HEK293T (cell line): ENCODE measurements around the gene BCO2.

Experiments
- CTCF ChIA-PET: fragments of 350-600 bp; formaldehyde crosslinking; extraction: SDS; loops from one replicate; lab custom pipeline; 2021; ENCODE audit warnings: antibody characterized with exemption, inconsistent platforms; lab: Yijun Ruan, JAX
- POLR2A ChIA-PET: fragments of 350-600 bp; formaldehyde crosslinking; extraction: SDS; loops from one replicate; lab custom pipeline; 2020; ENCODE audit warnings: antibody characterized with exemption, inconsistent platforms; lab: Yijun Ruan, JAX
- DNase-seq: peaks from one replicate; pipeline ENCODE4 v3.0.0; 2012; ENCODE audit warnings: mixed read lengths; ENCODE audit errors: extremely low spot score
- ARNT ChIP-seq: fragments of 450-650 bp; IDR thresholded peaks from 2 replicates; pipeline ENCODE4 v1.6.1; 2017; ENCODE audit warnings: mild to moderate bottlenecking
- BHLHE40 ChIP-seq: fragments of 450-650 bp; IDR thresholded peaks from 2 replicates; pipeline ENCODE4 v1.6.1; 2016; ENCODE audit warnings: mild to moderate bottlenecking, moderate library complexity, borderline replicate concordance
- CTBP1 ChIP-seq: fragments of 450-650 bp; IDR thresholded peaks from 2 replicates; pipeline ENCODE4 v1.6.1; 2016; ENCODE audit warnings: borderline replicate concordance
- ELF4 ChIP-seq: fragments of 450-650 bp; IDR thresholded peaks from 2 replicates; pipeline ENCODE4 v1.6.1; 2017; ENCODE audit warnings: antibody characterized with exemption
- FOXA1 ChIP-seq: fragments of 450-650 bp; IDR thresholded peaks from 2 replicates; pipeline ENCODE4 v1.6.1; 2016; ENCODE audit warnings: mild to moderate bottlenecking
- FOXK2 ChIP-seq: fragments of 450-650 bp; IDR thresholded peaks from 2 replicates; pipeline ENCODE4 v1.6.1; 2016; ENCODE audit warnings: mild to moderate bottlenecking
- FOXM1 ChIP-seq: fragments of 450-650 bp; IDR thresholded peaks from 2 replicates; pipeline ENCODE4 v1.6.1; 2017; ENCODE audit warnings: mild to moderate bottlenecking, borderline replicate concordance
- HDGF ChIP-seq: fragments of 450-650 bp; IDR thresholded peaks from 2 replicates; pipeline ENCODE4 v1.6.1; 2017; ENCODE audit warnings: antibody characterized with exemption, borderline replicate concordance
- L3MBTL2 ChIP-seq: fragments of 450-650 bp; conservative IDR thresholded peaks from 2 replicates; pipeline ENCODE4 v1.6.1; 2016; ENCODE audit warnings: mild to moderate bottlenecking
- LEF1 ChIP-seq: fragments of 450-650 bp; IDR thresholded peaks from 2 replicates; pipeline ENCODE4 v1.6.1; 2017; ENCODE audit warnings: mild to moderate bottlenecking, borderline replicate concordance
- NFRKB ChIP-seq: fragments of 450-650 bp; IDR thresholded peaks from 2 replicates; pipeline ENCODE4 v1.6.1; 2016; ENCODE audit warnings: mild to moderate bottlenecking, moderate library complexity
- SP1 ChIP-seq: fragments of 450-650 bp; IDR thresholded peaks from 2 replicates; pipeline ENCODE4 v1.6.1; 2017
- SUZ12 ChIP-seq: fragments of 450-650 bp; IDR thresholded peaks from 2 replicates; pipeline ENCODE4 v1.6.1; 2016; ENCODE audit warnings: mild to moderate bottlenecking
- TARDBP ChIP-seq: fragments of 450-650 bp; IDR thresholded peaks from 2 replicates; pipeline ENCODE4 v1.6.1; 2016
- ZNF384 ChIP-seq: fragments of 450-650 bp; IDR thresholded peaks from 2 replicates; pipeline ENCODE4 v1.6.1; 2016
- TF ChIP-seq, protein P1 (sequence below): fragments of 450-650 bp; IDR thresholded peaks from 2 replicates; pipeline ENCODE4 v1.6.1; 2016

BCO2 gene

GRCh38 chr11:112223121-112223520 is 47.8 kb downstream of the BCO2 start:
- ChIA-PET POLR2A (no interaction called here), CTCF (interaction anchor here (1.1 to 2.0 kb wide), 2 partner anchors 48 to 57 kb away, joined by 3 to 17 read pairs; partner anchors contain the start of gene BCO2)
- no peak for TF ChIP-seq TARDBP
- TF ChIP-seq FOXK2: no peak
- TF ChIP-seq CTBP1: no peak
- TF ChIP-seq FOXA1: no peak
- no peak for TF ChIP-seq ARNT
- no peak for TF ChIP-seq NFRKB
- no peak for TF ChIP-seq HDGF
- TF ChIP-seq FOXM1: no peak
- TF ChIP-seq SUZ12: no peak
- TF ChIP-seq LEF1: no peak
- TF ChIP-seq SP1: no peak
- no peak for TF ChIP-seq ZNF384
- no peak for TF ChIP-seq ELF4
- TF ChIP-seq BHLHE40: no peak
- TF ChIP-seq, protein P1, sequence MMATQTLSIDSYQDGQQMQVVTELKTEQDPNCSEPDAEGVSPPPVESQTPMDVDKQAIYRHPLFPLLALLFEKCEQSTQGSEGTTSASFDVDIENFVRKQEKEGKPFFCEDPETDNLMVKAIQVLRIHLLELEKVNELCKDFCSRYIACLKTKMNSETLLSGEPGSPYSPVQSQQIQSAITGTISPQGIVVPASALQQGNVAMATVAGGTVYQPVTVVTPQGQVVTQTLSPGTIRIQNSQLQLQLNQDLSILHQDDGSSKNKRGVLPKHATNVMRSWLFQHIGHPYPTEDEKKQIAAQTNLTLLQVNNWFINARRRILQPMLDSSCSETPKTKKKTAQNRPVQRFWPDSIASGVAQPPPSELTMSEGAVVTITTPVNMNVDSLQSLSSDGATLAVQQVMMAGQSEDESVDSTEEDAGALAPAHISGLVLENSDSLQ: no peak
- no peak for TF ChIP-seq L3MBTL2
- DNase-seq: no peak

- TF ChIP-seq SP1: no peak
- no peak for DNase-seq
- ChIA-PET POLR2A (no interaction called here), CTCF (interaction anchor here (2.0 kb wide), 1 partner anchor 56 kb away, joined by 17 read pairs; no protein-coding TSS in a partner anchor)
These were observed 48.6 kb downstream of the BCO2 start for GRCh38 chr11:112223754-112224532.

DNA sequence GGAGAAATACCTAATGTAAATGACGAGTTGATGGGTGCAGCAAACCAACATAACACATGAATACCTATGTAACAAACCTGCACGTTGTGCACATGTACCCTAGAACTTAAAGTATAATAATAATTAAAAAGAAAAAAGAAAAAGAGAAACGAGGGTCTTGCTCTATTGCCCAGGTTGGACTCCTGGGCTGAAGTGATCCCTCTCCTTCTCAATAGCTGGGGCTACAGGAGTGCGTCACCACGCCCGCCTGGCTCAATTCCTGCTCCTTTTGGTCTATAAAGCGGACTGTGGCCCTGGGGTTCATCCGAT is 50.4 kb downstream of the BCO2 start:
- TF ChIP-seq ARNT (no peak), L3MBTL2 (no peak), SP1 (no peak), ELF4 (no peak), HDGF (no peak)
- CTCF ChIA-PET: interaction anchor here (0.5 to 0.9 kb wide), 2 partner anchors 52 to 112 kb away, joined by 3 read pairs; no protein-coding TSS in a partner anchor
- POLR2A ChIA-PET: interaction anchor here (0.6 to 1.9 kb wide), 3 partner anchors 15 to 54 kb away, joined by 3 to 8 read pairs (median 3); no protein-coding TSS in a partner anchor
- DNase-seq: no peak

DNA sequence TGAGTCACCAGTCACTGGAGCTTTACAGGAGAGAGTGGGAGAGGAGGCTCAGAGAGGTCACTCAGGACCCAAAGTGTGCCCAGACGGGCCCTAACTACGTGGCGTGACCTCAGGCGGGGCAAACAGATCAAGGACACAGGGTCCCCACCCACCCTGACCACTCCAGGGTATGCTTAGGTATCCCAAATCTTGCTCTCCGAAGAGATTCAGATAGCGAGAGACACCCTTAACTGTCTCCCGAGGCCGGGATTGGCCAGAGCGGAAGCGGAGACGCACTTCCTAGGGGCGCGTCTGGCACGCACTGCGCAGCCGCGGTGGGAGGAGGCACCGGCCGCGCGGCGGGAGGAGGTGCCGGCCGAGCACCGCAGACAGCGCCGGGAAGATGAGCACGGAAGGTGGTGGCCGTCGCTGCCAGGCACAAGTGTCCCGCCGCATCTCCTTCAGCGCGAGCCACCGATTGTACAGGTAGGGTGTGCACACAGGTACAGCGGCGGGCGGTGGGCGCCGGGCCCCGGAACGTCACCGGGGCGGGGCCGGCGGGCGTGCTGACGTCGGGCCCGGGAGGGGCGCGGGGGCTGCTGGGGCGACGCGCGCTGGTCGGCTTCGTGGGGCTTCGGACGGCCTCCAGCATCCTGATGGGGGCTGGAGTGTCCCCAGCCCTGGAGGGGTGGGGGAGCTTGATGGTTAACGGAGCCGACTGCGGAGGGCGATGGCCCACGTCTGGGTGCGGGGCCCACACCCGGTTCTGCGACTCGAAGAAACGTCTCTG is 50.9 kb downstream of the BCO2 start, which contains the start of gene PTS:
Gene PTS, plus strand, starts transcription at position 367 of the 769 bp plus-strand sequence. Its CDS starts 16 bp downstream, at position 383.
- ChIA-PET POLR2A (interaction anchor here (0.6 to 1.9 kb wide), 3 partner anchors 15 to 53 kb away, joined by 3 to 8 read pairs (median 3); no protein-coding TSS in a partner anchor), CTCF (interaction anchor here (0.5 to 0.9 kb wide), 3 partner anchors 52 to 113 kb away, joined by 3 read pairs; no protein-coding TSS in a partner anchor)
- peak; percentile 95 for DNase-seq

DNA sequence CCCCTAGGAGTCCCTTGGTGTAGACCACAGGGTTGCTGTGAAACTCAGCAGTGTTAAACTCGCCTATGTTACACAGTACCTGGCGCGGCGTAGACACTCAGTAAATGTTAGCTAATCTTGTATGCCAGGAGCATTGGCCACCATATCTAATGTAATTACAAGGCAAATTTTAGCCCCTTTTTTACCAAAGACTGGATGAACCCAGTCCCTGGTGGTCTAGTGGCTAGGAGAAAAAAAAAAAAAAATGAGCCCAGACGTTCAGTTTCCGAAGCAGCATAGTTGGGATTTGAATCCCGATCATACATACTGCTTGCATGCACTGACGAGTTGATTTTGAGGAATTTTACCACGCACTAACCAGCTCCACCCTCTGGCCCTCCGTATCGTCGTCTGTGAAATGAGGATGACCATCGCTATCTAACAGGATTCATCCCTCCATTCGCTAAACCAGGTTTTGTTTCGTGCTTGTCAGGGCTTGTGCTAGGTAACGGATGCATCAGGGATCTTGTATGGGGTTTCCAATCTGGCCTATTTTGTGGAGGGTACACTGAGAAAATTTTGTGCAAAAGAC is 51.6 kb downstream of the BCO2 start:
- peak; percentile 12 for DNase-seq

More for the DNA sequence above, 50.9 kb downstream of the BCO2 start, which contains the start of gene PTS:
- TF ChIP-seq HDGF (no peak), ELF4 (no peak), LEF1 (no peak; the same call in 1 of the 2 replicates), L3MBTL2 (peak; percentile 40), ZNF384 (no peak), ARNT (no peak), CTBP1 (no peak), FOXM1 (peak; percentile 88), NFRKB (no peak), TARDBP (no peak), FOXA1 (no peak)
- TF ChIP-seq, protein P1: no peak

DNA sequence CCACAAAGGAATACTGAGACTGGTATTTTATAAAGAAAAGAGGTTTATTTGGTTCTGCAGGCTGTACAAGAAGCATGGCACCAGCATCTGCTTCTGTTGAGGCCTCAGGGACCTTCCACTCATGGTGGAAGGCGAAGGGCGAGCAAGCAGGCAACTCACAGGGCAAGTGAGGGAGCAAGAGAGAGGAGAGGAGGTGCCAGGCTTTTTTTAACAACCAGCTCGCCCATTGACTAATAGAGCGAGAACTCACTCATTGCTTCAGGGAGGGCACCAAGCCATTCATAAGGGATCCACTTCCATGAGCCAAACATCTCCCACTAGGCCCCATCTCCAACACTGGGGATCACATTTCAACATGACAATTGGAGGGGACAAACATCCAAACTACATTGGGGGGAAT is 52.2 kb downstream of the BCO2 start:
- POLR2A ChIA-PET: interaction anchor here (1.0 kb wide), 1 partner anchor 141 kb away, joined by 3 read pairs; the partner anchor contains the start of genes SDHD and TIMM8B
- TF ChIP-seq BHLHE40: no peak
- TF ChIP-seq FOXK2: no peak
- TF ChIP-seq SP1: no peak
- TF ChIP-seq ARNT: no peak
- TF ChIP-seq L3MBTL2: no peak
- TF ChIP-seq FOXM1: no peak
- TF ChIP-seq NFRKB: no peak
- no peak for TF ChIP-seq CTBP1
- TF ChIP-seq FOXA1: no peak
- no peak for TF ChIP-seq ELF4
- no peak for TF ChIP-seq TARDBP
- TF ChIP-seq SUZ12: no peak
- TF ChIP-seq HDGF: no peak
- TF ChIP-seq, protein P1: no peak
- no peak for TF ChIP-seq ZNF384
- TF ChIP-seq LEF1: no peak

More for the DNA sequence above, 51.6 kb downstream of the BCO2 start:
- TF ChIP-seq TARDBP: no peak
- TF ChIP-seq L3MBTL2: 0 out of 2 replicates have a peak, but pooled peaks have one; percentile 9
- CTCF ChIA-PET: interaction anchor here (0.6 kb wide), 1 partner anchor 52 kb away, joined by 3 read pairs; no protein-coding TSS in a partner anchor
- POLR2A ChIA-PET: interaction anchor here (1.0 to 1.9 kb wide), 2 partner anchors 53 to 141 kb away, joined by 3 to 8 read pairs; partner anchors contain the start of genes SDHD and TIMM8B

More for the DNA sequence above, 52.2 kb downstream of the BCO2 start:
- no peak for DNase-seq
- CTCF ChIA-PET: no interaction called here
